A673 (cell line): Measurements from ENCODE around the gene SOBP. TPM values are rescaled to one million over a fixed set of nuclear protein-coding genes. Genes with fewer than 3 reads are reported as not detected.

Experiments
- BruUV-seq: library from RNA; stranded (reverse); fragments of 400-500 nt; replicated peaks from 2 replicates; lab custom pipeline; 2021; lab: Mats Ljungman, UMichigan
- CTCF ChIA-PET: fragments of 300-600 bp; sonication (Branson Sonifier 250); formaldehyde crosslinking; loops from one replicate; lab custom pipeline; 2022; ENCODE audit warnings: antibody characterized with exemption; lab: Charles Lee
- POLR2A ChIA-PET: fragments of 300-600 bp; sonication (Branson Sonifier 250); formaldehyde crosslinking; loops from one replicate; lab custom pipeline; 2022; ENCODE audit warnings: antibody characterized with exemption; ENCODE audit not compliant: low non-redundant PET; lab: Charles Lee
- DNase-seq: peaks from one replicate; pipeline ENCODE4 v3.0.0-alpha.2; 2015; ENCODE audit warnings: low spot score
- H3K27ac ChIP-seq: fragments of 200-600 bp; sonication (generic); 2 replicates; pipeline ENCODE4 v1.5.1; 2016; ENCODE audit warnings: mixed run types, low read depth, mild to moderate bottlenecking, mixed read lengths, antibody characterized with exemption, low read length; ENCODE audit not compliant: poor library complexity, severe bottlenecking
- H3K27me3 ChIP-seq: fragments of 200-600 bp; sonication (generic); replicated peaks from 2 replicates; pipeline ENCODE4 v1.6.1; 2017; ENCODE audit warnings: mixed run types, low read depth, mild to moderate bottlenecking, mixed read lengths, antibody characterized with exemption, low read length; ENCODE audit not compliant: insufficient read depth, poor library complexity
- H3K36me3 ChIP-seq: fragments of 200-600 bp; sonication (generic); 2 replicates; pipeline ENCODE4 v1.6.1; 2016; ENCODE audit warnings: mixed run types, mild to moderate bottlenecking, mixed read lengths, antibody characterized with exemption, low read length; ENCODE audit not compliant: insufficient read depth, poor library complexity, severe bottlenecking
- H3K4me1 ChIP-seq: fragments of 200-600 bp; sonication (generic); 2 replicates; pipeline ENCODE4 v1.6.1; 2017; ENCODE audit warnings: mixed run types, mild to moderate bottlenecking, mixed read lengths, antibody characterized with exemption, low read length; ENCODE audit not compliant: insufficient read depth, poor library complexity, severe bottlenecking
- H3K4me3 ChIP-seq: fragments of 200-600 bp; sonication (generic); 2 replicates; pipeline ENCODE4 v1.5.1; 2016; ENCODE audit warnings: low read depth, mixed run types, mild to moderate bottlenecking, mixed read lengths, low read length; ENCODE audit not compliant: poor library complexity, severe bottlenecking
- H3K9me3 ChIP-seq: fragments of 200-600 bp; sonication (generic); 2 replicates; pipeline ENCODE4 v1.6.1; 2016; ENCODE audit warnings: mixed run types, low read depth, mild to moderate bottlenecking, mixed read lengths, antibody characterized with exemption, low read length; ENCODE audit not compliant: poor library complexity, severe bottlenecking
- CTCF ChIP-seq: fragments of 300-800, 200-600 bp; sonication (generic); conservative IDR thresholded peaks from 2 replicates; pipeline ENCODE4 v1.5.1; 2017; ENCODE audit warnings: low read depth, mild to moderate bottlenecking, antibody characterized with exemption, low read length, moderate library complexity, mixed read lengths
- EZH2 ChIP-seq: fragments of 200-600 bp; sonication (generic); IDR thresholded peaks from 2 replicates; pipeline ENCODE4 v1.6.1; 2017; ENCODE audit warnings: borderline replicate concordance, low read depth, mild to moderate bottlenecking, mixed read lengths, antibody characterized with exemption, low read length; ENCODE audit not compliant: poor library complexity, severe bottlenecking
- intact Hi-C: fragments of 100-400 bp; cut with micrococcal nuclease; formaldehyde crosslinking; loops from one replicate; pipeline ENCODE4 v1.10.0; 2022; ENCODE audit not compliant: unreplicated experiment
- total RNA-seq: library from RNA; stranded (reverse); gene quantifications from 2 replicates; pipeline ENCODE4 v1.2.3, GENCODE V29; 2021

The SOBP gene
- total RNA-seq, 1 experiment from 2014 or later, result 3.3 TPM

GRCh38 chr6:107637316-107638315 is 147.7 kb downstream of the SOBP start:
- ChIA-PET CTCF (interaction anchor here (0.7 kb wide), 1 partner anchor 441 kb away, joined by 3 read pairs; no protein-coding TSS in a partner anchor), POLR2A (no interaction called here)
- Histone ChIP-seq H3K27me3 (no peaks in the 10 kb centered on the region), H3K4me3 (no peak overlapping the region), H3K27ac (no peak overlapping the region), H3K4me1 (no peaks in the 10 kb centered on the region), H3K9me3 (no peaks in the 10 kb centered on the region), H3K36me3 (no peaks in the 10 kb centered on the region)
- no peak for TF ChIP-seq CTCF
- TF ChIP-seq EZH2, result no peak
- intact Hi-C loops, result no loop called here
- BruUV-seq, result no TSS peak
- no peak for DNase-seq

- H3K4me3 ChIP-seq, result no peak overlapping the region
- no peaks in the 10 kb centered on the region for H3K27me3 ChIP-seq
- POLR2A ChIA-PET, result no interaction called here
- H3K4me1 ChIP-seq, result no peaks in the 10 kb centered on the region
- BruUV-seq, result no TSS peak
- CTCF ChIA-PET, result no interaction called here
- H3K36me3 ChIP-seq, result no peaks in the 10 kb centered on the region
- intact Hi-C loops, result no loop called here
- no peaks in the 10 kb centered on the region for H3K9me3 ChIP-seq
- no peak for DNase-seq
- H3K27ac ChIP-seq, result no peak overlapping the region
- TF ChIP-seq EZH2, result no peak
- TF ChIP-seq CTCF, result no peak
Observed at GRCh38 chr6:107638493-107638892, 148.6 kb downstream of the SOBP start.

- no TSS peak for BruUV-seq
Observed at GRCh38 chr6:107639511-107639910, 149.6 kb downstream of the SOBP start.

More at GRCh38 chr6:107639511-107639910, 149.6 kb downstream of the SOBP start:
- ChIA-PET POLR2A (no interaction called here), CTCF (no interaction called here)
- Histone ChIP-seq H3K27ac (no peak overlapping the region), H3K4me1 (no peaks in the 10 kb centered on the region), H3K36me3 (no peaks in the 10 kb centered on the region), H3K27me3 (no peaks in the 10 kb centered on the region), H3K4me3 (no peak overlapping the region), H3K9me3 (no peaks in the 10 kb centered on the region)
- DNase-seq, result no peak
- no peak for TF ChIP-seq EZH2
- TF ChIP-seq CTCF, result no peak
- intact Hi-C loops, result no loop called here
